ENCODE measurements around the gene STK35.

DNA sequence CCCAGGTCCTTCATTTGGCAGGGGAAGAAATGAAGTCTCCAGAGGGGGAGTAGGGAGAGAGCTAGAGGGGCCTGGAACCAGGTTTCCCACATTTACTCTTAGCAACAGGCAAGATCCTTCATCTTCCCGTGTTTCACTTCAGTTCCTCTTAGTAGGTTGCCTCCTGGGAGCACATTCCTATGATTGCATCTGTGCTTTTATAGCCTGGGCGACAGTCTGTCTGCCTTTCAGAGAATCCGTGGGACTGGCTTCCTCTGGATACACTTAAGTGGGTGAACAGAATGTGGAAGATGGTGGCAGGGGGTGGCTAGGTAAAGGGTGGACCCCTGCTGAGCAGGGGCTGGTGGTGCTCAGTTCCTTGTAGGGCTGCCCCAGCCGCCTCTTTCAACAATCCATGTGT, 33.4 kb downstream of the STK35 start:
- TF ChIP-seq CTCF (IDR thresholded peaks at IDR 0.05) (no peak), POLR2A (IDR thresholded peaks at IDR 0.05) (no peak)

Data from ovary (tissue), 3 donors.